GM12874 (cell line): ENCODE results near the gene PSTPIP2.

ENCODE experiments used
- CTCF ChIP-seq: IDR thresholded peaks from 2 replicates; pipeline ENCODE4 v1.5.1; 2011; ENCODE audit warnings: low read depth, mild to moderate bottlenecking, control low read depth, low read length, moderate library complexity; ENCODE audit not compliant: insufficient read depth

Gene PSTPIP2

DNA sequence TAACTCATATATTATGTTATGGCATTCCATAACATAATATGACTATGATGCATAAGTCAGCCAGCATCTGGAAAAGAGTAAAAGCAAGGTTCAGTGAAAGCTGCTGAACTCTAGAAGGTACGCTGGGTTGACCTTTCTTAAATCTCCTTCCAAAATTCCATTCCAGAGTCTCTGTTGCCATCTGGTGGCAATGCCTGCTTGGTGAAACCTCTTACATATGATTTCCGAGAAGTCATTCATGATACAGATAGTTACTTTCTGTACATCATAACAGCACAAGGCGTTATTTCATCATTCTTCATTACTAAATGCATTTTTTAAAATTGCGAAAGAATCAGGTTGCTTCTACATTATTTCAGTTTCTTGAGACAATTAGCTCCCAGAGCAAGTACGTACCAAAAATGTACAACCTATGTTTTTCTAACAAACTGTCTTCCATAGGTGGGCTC lies 97.9 kb downstream of the PSTPIP2 start:
- TF ChIP-seq CTCF: peak; percentile 47; the same call in 1 of the 2 replicates

DNA sequence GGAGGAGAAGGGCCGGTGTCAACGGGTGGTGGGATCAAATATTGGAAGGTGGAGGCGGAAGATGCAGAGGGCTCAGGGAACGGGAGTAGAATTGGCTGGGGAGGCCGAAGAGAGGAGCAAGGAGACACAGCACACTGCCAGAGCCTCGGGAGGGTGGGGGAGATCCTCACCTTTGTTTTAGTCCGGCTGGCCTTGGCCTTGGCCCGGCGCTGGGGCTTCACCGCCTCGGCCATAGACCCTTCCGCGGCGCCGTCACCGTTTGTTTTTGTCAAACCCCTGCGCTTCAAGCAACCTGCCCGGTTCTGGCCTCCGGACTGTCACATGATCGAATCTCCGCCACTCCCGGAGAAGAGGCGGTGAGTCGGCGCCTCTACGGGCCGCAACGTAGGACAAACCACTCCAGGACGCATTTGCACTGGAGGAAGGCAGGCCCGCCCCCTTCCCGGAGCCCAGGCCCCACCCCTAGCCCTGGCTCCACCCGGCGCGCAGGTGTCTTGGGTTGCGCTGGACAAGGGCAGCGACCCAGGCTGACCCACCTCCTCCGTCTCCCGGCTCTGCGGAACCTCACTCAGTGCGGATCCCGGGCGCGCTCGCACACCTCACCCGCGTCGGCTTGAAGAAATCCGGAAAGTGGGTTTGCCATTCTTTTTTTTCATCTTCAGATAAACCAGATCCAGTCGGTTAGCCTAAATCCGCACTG lies 104.9 kb downstream of the PSTPIP2 start, which contains the start of gene EPG5:
EPG5 (minus strand) TSS at position 323 of the 700 bp plus-strand sequence; CDS start at position 233, 90 bp downstream.
- no peak for TF ChIP-seq CTCF

DNA sequence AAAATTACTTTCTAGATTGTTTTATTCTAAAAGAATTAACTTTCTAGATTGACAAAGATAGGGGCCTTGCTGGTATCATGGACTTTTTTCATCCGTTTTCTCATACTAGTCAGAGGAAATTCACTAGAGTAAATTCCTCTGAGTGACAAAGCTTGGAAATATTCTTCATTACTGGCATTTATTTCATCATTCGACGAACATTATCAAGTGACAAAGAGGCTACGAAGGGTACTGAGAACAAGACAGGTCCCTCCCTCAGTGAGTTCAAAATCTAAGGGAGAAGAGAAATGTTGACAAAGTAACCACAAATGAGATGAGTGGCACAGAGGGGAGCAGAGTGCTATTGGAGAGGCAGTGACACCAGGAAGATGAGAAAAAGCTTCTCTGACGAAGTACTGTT lies 109.2 kb downstream of the PSTPIP2 start:
- no peak for TF ChIP-seq CTCF

DNA sequence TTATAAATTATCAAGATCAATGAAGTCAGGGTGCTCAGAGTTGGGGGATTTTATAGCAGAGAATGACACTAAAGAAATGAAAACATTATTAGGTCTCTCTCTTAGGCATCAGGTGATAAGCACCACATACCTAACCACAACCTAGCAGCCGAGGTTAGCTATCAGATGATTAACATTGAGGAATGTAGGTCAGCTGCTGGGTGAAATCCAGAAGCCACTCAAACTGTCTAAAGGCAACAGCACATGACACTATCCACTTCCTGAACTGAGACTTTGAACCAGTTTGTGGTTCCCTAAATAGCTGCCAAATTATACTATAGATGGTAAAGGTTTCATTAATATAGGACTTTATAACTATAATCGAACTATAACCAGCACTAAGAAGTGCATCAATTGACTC lies 109.6 kb downstream of the PSTPIP2 start:
- TF ChIP-seq CTCF: no peak

DNA sequence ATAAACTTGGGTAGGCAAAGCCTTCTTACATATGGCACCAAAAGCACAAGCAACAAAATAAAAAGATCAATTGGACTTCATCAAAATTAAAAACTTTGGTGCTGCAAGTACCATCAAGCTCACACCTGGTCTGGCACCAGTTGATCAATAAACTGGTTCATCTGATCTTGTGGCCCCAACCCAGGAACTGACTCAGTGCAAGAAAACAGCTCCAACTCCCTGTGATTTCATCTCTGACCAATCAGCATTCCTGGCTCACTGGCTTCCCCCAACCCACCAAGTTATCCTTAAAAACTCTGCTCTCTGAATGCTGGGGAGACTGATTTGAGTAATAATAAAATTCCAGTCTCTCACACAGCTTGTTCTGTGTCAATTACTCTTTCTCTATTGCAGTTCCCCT lies 113.3 kb downstream of the PSTPIP2 start:
- TF ChIP-seq CTCF: no peak

- no peak for TF ChIP-seq CTCF
These were observed 114.0 kb downstream of the PSTPIP2 start for GRCh38 chr18:45958027-45958426.

- no peak for TF ChIP-seq CTCF
These were observed 115.0 kb downstream of the PSTPIP2 start for GRCh38 chr18:45957100-45957499.
